HEK293 (cell line): ENCODE measurements around the gene SERINC2.

Experiments used
- BCL11B ChIP-seq: fragments of 450-650 bp; formaldehyde crosslinking; IDR thresholded peaks from 2 replicates; pipeline ENCODE4 v1.5.1; 2016; ENCODE audit warnings: low read depth, missing biosample characterization, missing genetic modification characterization
- KLF10 ChIP-seq: fragments of 450-650 bp; IDR thresholded peaks from 2 replicates; pipeline ENCODE4 v1.5.1; 2018; ENCODE audit warnings: missing biosample characterization, mild to moderate bottlenecking, missing genetic modification characterization
- KLF8 ChIP-seq: fragments of 450-650 bp; formaldehyde crosslinking; IDR thresholded peaks from 2 replicates; pipeline ENCODE4 v1.5.1; 2016; ENCODE audit warnings: missing biosample characterization, missing genetic modification characterization
- MEIS1 ChIP-seq: sonication (generic); formaldehyde crosslinking; IDR thresholded peaks from 2 replicates; pipeline ENCODE4 v1.8.1; 2022; ENCODE audit warnings: missing genetic modification reagents, mild to moderate bottlenecking, borderline replicate concordance
- PRDM1 ChIP-seq: fragments of 450-650 bp; formaldehyde crosslinking; IDR thresholded peaks from 2 replicates; pipeline ENCODE4; 2016; ENCODE audit warnings: missing biosample characterization, missing genetic modification characterization
- ZIC2 ChIP-seq: fragments of 450-650 bp; formaldehyde crosslinking; IDR thresholded peaks from 2 replicates; pipeline ENCODE4 v1.5.1; 2016; ENCODE audit warnings: missing biosample characterization, missing genetic modification characterization
- ZNF16 ChIP-seq: fragments of 450-650 bp; formaldehyde crosslinking; IDR thresholded peaks from 2 replicates; pipeline ENCODE4 v1.5.1; 2016; ENCODE audit warnings: low read depth, missing biosample characterization, missing genetic modification characterization
- ZNF175 ChIP-seq: fragments of 450-650 bp; formaldehyde crosslinking; IDR thresholded peaks from 2 replicates; pipeline ENCODE4 v1.5.1; 2016; ENCODE audit warnings: missing biosample characterization, missing genetic modification characterization
- ZNF184 ChIP-seq: fragments of 450-650 bp; IDR thresholded peaks from 2 replicates; pipeline ENCODE4 v1.5.1; 2018; ENCODE audit warnings: missing biosample characterization, mild to moderate bottlenecking, missing genetic modification characterization
- ZNF223 ChIP-seq: fragments of 450-650 bp; formaldehyde crosslinking; IDR thresholded peaks from 2 replicates; pipeline ENCODE4 v1.5.1; 2016; ENCODE audit warnings: missing biosample characterization, missing genetic modification characterization
- ZNF324 ChIP-seq: fragments of 450-650 bp; formaldehyde crosslinking; IDR thresholded peaks from 2 replicates; pipeline ENCODE4 v1.5.1; 2016; ENCODE audit warnings: missing biosample characterization, missing genetic modification characterization
- ZNF391 ChIP-seq: fragments of 450-650 bp; formaldehyde crosslinking; IDR thresholded peaks from 2 replicates; pipeline ENCODE4 v1.5.1; 2016; ENCODE audit warnings: low read depth, missing biosample characterization, missing genetic modification characterization, borderline replicate concordance
- ZNF404 ChIP-seq: fragments of 450-650 bp; formaldehyde crosslinking; IDR thresholded peaks from 2 replicates; pipeline ENCODE4 v1.5.1; 2017; ENCODE audit warnings: missing biosample characterization, missing genetic modification characterization
- ZNF521 ChIP-seq: fragments of 450-650 bp; formaldehyde crosslinking; IDR thresholded peaks from 2 replicates; pipeline ENCODE4 v1.5.1; 2017; ENCODE audit warnings: missing biosample characterization, mild to moderate bottlenecking, missing genetic modification characterization
- ZNF530 ChIP-seq: fragments of 450-650 bp; formaldehyde crosslinking; IDR thresholded peaks from 2 replicates; pipeline ENCODE4 v1.5.1; 2016; ENCODE audit warnings: low read depth, missing biosample characterization, missing genetic modification characterization
- ZNF555 ChIP-seq: fragments of 450-650 bp; formaldehyde crosslinking; conservative IDR thresholded peaks from 2 replicates; pipeline ENCODE4 v1.5.1; 2017; ENCODE audit warnings: missing biosample characterization, mild to moderate bottlenecking, missing genetic modification characterization, inconsistent platforms
- ZNF561 ChIP-seq: fragments of 450-650 bp; IDR thresholded peaks from 2 replicates; pipeline ENCODE4 v1.5.1; 2018; ENCODE audit warnings: missing biosample characterization, missing genetic modification characterization, borderline replicate concordance
- ZNF621 ChIP-seq: fragments of 450-650 bp; formaldehyde crosslinking; IDR thresholded peaks from 2 replicates; pipeline ENCODE4 v1.5.1; 2017; ENCODE audit warnings: missing biosample characterization, missing genetic modification characterization
- ZNF629 ChIP-seq: fragments of 450-650 bp; formaldehyde crosslinking; IDR thresholded peaks from 2 replicates; pipeline ENCODE4 v1.5.1; 2017; ENCODE audit warnings: missing biosample characterization, missing genetic modification characterization
- ZNF792 ChIP-seq: fragments of 450-650 bp; formaldehyde crosslinking; IDR thresholded peaks from 2 replicates; pipeline ENCODE4 v1.5.1; 2016; ENCODE audit warnings: missing biosample characterization, missing genetic modification characterization
- ZXDB ChIP-seq: fragments of 450-650 bp; formaldehyde crosslinking; IDR thresholded peaks from 2 replicates; pipeline ENCODE4 v1.5.1; 2016; ENCODE audit warnings: missing biosample characterization, missing genetic modification characterization
- TF ChIP-seq, protein P1 (sequence below): fragments of 450-650 bp; formaldehyde crosslinking; IDR thresholded peaks from 2 replicates; pipeline ENCODE4 v1.5.1; 2016; ENCODE audit warnings: missing biosample characterization, missing genetic modification characterization
- TF ChIP-seq, protein P2 (sequence below): fragments of 450-650 bp; formaldehyde crosslinking; IDR thresholded peaks from 2 replicates; pipeline ENCODE4 v1.5.1; 2016; ENCODE audit warnings: missing biosample characterization, missing genetic modification characterization
- TF ChIP-seq, protein P3 (sequence below): fragments of 450-650 bp; formaldehyde crosslinking; IDR thresholded peaks from 2 replicates; pipeline ENCODE4 v1.5.1; 2016; ENCODE audit warnings: missing biosample characterization, missing genetic modification characterization
- TF ChIP-seq, protein P4 (sequence below): fragments of 450-650 bp; formaldehyde crosslinking; IDR thresholded peaks from 2 replicates; pipeline ENCODE4 v1.5.1; 2017; ENCODE audit warnings: missing biosample characterization, missing genetic modification characterization

SERINC2 gene

DNA sequence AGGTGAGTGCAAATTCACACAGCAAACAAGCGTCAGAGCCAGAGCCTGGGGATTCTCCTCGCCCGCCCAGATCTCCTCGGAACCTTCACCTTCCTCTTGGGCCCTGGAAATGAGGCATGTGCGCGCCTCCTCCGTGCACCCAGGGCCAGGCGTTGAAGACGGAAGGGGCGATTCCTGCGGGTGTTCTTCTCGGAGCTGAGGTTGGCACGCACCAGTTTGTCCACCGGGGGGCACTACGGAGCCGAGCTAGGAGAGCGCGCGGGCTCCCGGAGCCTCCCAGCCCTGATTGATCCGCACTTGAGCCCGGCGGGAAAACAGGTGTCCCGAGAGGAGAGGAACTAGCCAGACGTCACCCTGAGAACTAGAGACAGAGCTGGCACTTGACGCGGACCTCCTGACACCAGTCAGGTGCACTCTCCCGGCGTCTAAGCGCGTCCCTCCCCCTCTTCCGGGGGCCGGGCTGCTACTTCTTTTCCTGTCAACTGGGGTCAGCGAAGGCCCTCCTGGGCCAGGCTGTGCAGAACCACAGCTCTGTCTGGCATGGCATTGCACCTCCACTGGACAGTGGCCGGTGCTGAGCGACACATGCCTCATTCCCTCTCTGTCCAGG lies 18.3 kb upstream of the SERINC2 start (continued):
- TF ChIP-seq KLF8 (tag by site-specific recombination) (peak; percentile 60), ZNF184 (tag by site-specific recombination) (no peak), ZNF175 (tag by site-specific recombination) (no peak), BCL11B (no peak; the same call in 1 of the 2 replicates), MEIS1 (CRISPR knock-in tag) (no peak), ZNF629 (tag by site-specific recombination) (peak; percentile 71), ZNF530 (no peak), ZNF404 (tag by site-specific recombination) (no peak), ZXDB (tag by site-specific recombination) (no peak), ZNF621 (tag by site-specific recombination) (no peak), ZNF16 (tag by site-specific recombination) (no peak), ZNF792 (tag by site-specific recombination) (no peak), ZNF555 (tag by site-specific recombination) (no peak), ZNF223 (tag by site-specific recombination) (no peak), KLF10 (no peak), ZIC2 (no peak), ZNF324 (peak; percentile 20; the same call in 1 of the 2 replicates), ZNF391 (tag by site-specific recombination) (no peak), ZNF561 (tag by site-specific recombination) (no peak), ZNF521 (tag by site-specific recombination) (no peak), PRDM1 (no peak)
- TF ChIP-seq, protein P1, sequence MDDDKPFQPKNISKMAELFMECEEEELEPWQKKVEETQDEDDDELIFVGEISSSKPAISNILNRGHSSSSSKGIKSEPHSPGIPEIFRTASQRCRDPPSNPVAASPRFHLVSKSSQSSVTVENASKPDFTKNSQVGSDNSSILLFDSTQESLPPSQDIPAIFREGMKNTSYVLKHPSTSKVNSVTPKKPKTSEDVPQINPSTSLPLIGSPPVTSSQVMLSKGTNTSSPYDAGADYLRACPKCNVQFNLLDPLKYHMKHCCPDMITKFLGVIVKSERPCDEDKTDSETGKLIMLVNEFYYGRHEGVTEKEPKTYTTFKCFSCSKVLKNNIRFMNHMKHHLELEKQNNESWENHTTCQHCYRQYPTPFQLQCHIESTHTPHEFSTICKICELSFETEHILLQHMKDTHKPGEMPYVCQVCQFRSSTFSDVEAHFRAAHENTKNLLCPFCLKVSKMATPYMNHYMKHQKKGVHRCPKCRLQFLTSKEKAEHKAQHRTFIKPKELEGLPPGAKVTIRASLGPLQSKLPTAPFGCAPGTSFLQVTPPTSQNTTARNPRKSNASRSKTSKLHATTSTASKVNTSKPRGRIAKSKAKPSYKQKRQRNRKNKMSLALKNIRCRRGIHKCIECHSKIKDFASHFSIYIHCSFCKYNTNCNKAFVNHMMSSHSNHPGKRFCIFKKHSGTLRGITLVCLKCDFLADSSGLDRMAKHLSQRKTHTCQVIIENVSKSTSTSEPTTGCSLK (tag by site-specific recombination), result no peak
- TF ChIP-seq, protein P2, sequence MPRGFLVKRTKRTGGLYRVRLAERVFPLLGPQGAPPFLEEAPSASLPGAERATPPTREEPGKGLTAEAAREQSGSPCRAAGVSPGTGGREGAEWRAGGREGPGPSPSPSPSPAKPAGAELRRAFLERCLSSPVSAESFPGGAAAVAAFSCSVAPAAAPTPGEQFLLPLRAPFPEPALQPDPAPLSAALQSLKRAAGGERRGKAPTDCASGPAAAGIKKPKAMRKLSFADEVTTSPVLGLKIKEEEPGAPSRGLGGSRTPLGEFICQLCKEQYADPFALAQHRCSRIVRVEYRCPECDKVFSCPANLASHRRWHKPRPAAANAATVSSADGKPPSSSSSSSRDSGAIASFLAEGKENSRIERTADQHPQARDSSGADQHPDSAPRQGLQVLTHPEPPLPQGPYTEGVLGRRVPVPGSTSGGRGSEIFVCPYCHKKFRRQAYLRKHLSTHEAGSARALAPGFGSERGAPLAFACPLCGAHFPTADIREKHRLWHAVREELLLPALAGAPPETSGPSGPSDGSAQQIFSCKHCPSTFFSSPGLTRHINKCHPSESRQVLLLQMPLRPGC (tag by site-specific recombination), result no peak
- TF ChIP-seq, protein P3, sequence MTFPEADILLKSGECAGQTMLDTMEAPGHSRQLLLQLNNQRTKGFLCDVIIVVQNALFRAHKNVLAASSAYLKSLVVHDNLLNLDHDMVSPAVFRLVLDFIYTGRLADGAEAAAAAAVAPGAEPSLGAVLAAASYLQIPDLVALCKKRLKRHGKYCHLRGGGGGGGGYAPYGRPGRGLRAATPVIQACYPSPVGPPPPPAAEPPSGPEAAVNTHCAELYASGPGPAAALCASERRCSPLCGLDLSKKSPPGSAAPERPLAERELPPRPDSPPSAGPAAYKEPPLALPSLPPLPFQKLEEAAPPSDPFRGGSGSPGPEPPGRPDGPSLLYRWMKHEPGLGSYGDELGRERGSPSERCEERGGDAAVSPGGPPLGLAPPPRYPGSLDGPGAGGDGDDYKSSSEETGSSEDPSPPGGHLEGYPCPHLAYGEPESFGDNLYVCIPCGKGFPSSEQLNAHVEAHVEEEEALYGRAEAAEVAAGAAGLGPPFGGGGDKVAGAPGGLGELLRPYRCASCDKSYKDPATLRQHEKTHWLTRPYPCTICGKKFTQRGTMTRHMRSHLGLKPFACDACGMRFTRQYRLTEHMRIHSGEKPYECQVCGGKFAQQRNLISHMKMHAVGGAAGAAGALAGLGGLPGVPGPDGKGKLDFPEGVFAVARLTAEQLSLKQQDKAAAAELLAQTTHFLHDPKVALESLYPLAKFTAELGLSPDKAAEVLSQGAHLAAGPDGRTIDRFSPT (tag by site-specific recombination), result 0 out of 2 replicates have a peak, but pooled peaks have one; percentile 36
- TF ChIP-seq, protein P4, sequence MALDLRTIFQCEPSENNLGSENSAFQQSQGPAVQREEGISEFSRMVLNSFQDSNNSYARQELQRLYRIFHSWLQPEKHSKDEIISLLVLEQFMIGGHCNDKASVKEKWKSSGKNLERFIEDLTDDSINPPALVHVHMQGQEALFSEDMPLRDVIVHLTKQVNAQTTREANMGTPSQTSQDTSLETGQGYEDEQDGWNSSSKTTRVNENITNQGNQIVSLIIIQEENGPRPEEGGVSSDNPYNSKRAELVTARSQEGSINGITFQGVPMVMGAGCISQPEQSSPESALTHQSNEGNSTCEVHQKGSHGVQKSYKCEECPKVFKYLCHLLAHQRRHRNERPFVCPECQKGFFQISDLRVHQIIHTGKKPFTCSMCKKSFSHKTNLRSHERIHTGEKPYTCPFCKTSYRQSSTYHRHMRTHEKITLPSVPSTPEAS (tag by site-specific recombination), result no peak
